LNCAP (cell line): ENCODE measurements around the gene NIP7.

ENCODE experiments used
- CTCF ChIP-seq: fragments of 450-650 bp; IDR thresholded peaks from 2 replicates; pipeline ENCODE4 v1.5.1; 2017; ENCODE audit warnings: mild to moderate bottlenecking

The NIP7 gene

GRCh38 chr16:69384974-69385373 is 45.4 kb downstream of the NIP7 start:
- TF ChIP-seq CTCF: no peak

GRCh38 chr16:69386596-69386995 is 47.0 kb downstream of the NIP7 start:
- no peak for TF ChIP-seq CTCF
